Central memory CD4-positive, alpha-beta T cell (primary cell): ENCODE results near the gene BRD2.

Source experiments
- DNase-seq: peaks from one replicate; pipeline ENCODE4 v3.0.0; 2022

The BRD2 gene

DNA sequence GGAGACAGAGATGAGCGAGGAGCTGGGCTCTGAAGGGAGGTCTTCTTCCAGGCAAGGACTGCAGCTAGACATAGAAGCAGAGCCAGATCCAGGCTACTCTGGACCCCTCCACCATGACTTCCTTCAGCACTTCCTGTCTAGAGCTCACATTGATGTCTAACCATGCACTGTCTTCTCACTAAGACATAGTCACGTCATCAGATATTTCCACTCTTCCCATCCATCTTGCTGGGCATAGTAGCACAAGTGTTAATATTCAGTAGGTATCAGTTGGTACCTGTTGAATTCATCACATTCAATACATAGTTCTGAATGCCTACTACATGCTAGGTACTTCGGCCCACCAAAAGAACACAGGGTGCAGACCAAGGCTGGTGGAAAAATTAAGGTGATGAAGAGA, 18.4 kb upstream of the BRD2 start:
- no peak for DNase-seq

- DNase-seq = no peak
Observed at GRCh38 chr6:32950449-32950848, 17.9 kb upstream of the BRD2 start.

- peak; percentile 81 for DNase-seq
Observed at GRCh38 chr6:32952817-32953739, 15.3 kb upstream of the BRD2 start, which contains the start of gene HLA-DMA. Gene HLA-DMA, minus strand, starts transcription at chr6:32953097. Its CDS starts 61 bp downstream, at chr6:32953036.

DNA sequence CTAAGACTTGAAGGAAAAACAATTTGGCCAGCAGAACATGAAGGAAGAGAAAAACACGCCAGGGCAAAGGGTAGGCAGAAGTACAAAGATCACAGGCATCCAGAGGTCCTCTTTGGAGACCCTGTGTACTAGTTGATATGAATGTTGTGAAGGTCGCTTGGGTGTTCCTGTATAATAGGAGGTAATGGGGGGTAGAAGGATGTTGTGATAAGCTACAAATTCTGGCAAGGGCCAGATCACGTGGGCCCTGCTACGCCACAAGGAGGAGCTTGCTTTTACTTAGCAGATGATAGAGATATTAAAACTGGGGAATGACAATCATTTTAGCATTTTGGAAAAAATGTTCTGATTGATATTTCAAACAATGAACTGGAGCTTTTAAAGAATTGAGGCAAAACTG, 14.6 kb upstream of the BRD2 start:
- DNase-seq = no peak

DNA sequence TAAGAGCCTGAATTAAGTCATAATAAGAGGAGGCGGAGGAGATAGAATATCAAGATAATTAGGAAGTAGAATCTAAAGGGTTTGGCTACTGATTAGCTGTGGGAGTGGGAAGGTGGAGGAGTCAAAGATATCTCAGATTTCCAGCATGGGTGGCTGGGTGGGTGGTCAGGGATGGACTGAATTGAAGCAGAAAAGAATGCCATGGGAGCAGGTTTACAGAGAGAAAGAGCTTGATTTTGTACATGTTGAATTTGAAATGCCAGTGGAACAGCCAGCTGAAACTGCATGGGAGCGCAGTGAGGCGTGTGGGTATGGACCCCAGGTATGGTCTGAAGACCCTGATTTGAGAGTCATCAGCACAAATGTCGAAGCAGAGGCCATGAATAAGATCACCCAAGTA, 14.1 kb upstream of the BRD2 start:
- DNase-seq = no peak

- peak; percentile 32 for DNase-seq
Observed at GRCh38 chr6:32954986-32955802, 13.2 kb upstream of the BRD2 start.

DNA sequence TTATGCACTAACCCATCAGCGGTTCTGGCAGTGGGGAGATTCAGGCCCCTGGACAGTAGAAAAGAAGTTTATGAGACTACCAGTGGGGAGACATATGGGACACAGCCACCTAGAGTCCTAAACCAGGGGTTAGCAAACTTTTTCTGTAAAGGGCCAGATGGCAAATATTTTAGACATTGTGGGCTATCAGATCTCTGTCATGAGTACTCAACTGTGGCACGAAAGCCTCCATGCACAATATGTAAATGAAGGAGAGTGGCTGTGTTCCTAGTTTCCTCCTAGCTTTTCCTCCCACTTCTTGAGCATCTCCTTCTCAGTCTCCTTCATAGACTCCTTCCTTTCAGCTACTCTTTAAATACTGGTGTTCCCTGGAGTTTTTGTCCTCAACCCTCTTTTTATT, 12.2 kb upstream of the BRD2 start:
- no peak for DNase-seq

GRCh38 chr6:32960563-32960962, 7.8 kb upstream of the BRD2 start:
- no peak for DNase-seq

DNA sequence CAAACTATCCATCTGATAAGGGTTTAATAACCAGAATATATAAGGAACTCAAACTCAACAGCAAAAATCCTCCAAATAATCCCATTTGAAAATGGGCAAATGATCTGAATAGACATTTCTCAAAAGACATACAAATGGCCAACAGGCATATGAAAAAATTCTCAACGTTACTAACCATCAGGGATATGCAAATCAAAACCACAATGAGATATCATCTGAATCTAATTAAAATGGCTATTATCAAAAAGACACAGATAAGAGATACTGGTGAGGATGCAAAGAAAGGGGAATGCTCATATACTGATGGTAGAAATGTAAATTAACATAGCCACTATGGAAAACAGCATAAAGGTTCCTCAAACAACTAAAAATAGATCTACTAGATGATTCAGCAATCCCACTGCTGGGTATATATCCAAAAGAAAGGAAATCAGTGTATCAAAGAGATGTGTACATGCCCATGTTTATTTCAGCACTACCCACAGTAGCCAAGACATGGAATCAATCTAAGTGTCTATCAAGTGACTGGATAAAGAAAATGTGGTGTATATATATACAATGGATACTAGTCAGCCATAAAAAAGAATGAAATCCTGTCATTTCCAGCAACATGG, 6.1 kb upstream of the BRD2 start:
- no peak for DNase-seq

GRCh38 chr6:32963866-32964265, 4.5 kb upstream of the BRD2 start:
- no peak for DNase-seq

DNA sequence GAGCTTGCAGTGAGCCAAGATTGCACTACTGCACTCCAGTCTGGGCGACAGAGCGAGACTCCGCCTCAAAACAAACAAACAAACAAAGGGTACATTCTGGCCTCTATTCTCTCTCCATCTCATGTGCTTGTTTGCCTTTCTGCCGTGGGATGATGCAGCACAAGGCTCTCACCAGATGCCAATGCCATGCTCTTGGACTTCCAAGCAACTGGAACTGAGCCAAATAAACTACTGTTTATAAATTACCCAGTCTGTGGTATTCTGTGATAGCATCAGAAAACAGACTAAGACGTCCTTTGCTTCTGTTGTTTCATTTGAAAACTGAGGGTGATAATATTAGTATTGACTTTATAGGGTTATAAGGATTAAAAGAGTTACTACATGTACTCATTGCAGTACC, 3.6 kb upstream of the BRD2 start:
- DNase-seq = no peak

- DNase-seq = peak; percentile 32
Observed at GRCh38 chr6:32967151-32968091, 973 bp upstream of the BRD2 start.

GRCh38 chr6:32968867-32969684, 682 bp downstream of the BRD2 start:
- DNase-seq = peak; percentile 55

GRCh38 chr6:32969685-32970412, 1.5 kb downstream of the BRD2 start:
- peak; percentile 64 for DNase-seq

DNA sequence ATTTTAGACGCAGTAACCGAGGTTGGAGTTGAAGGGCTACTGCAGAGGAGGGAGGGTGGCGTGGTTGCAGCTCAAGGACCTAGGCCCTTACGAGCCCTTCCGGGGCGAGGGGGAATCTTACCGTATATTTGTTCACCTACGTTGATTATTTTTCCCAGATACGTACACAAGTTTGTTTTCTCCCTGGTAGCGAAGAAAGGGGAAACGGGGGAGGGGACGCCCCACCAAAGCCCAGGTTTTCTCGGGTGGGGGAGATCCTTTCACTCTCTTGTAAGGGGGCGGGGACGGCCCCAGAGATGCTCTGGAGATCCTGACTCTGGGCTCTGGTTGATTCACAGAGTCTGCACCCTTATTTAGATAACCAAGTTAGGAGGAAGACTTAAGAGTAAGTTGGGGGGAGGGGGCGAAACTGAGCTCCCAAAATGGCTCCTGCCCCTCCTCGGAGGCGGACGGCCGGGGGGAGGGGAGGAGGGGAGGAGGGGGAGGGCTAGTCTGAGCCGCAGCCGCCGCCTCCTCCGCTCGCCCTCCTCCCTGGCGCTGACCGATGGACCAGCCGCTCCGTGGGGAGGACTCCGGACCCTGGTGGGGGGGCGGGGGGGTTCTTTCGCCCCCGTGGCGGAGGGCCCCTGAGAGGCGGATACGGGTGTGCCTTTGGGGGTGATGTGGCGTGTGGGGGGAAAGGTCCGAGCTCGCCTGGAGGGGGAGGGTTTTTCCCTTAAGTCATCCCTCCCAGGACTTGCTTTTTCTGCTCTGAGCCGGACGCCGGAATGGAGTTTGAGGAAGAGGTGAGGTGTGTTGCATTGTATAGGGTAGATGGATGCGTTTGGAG, 2.2 kb downstream of the BRD2 start:
- DNase-seq = peak; percentile 54

DNA sequence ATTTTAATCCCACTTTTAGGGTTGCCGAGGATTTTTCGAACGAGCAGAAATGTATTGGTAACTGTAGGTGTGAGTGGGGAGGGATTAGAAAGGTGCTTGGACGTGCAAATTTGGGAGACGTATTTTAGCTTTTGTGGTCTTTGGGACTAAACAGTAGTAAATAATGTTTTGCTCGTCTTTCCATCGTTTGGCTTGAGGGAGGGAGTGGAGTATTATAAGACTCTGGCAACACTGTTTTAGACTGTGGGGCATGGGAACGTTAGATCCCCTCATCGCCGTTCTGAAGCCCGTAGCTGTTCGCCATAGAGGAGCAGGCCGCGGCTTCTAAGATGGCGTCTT, 2.8 kb downstream of the BRD2 start:
- DNase-seq = no peak

GRCh38 chr6:32971581-32972352, 3.4 kb downstream of the BRD2 start:
- DNase-seq = peak; percentile 100

DNA sequence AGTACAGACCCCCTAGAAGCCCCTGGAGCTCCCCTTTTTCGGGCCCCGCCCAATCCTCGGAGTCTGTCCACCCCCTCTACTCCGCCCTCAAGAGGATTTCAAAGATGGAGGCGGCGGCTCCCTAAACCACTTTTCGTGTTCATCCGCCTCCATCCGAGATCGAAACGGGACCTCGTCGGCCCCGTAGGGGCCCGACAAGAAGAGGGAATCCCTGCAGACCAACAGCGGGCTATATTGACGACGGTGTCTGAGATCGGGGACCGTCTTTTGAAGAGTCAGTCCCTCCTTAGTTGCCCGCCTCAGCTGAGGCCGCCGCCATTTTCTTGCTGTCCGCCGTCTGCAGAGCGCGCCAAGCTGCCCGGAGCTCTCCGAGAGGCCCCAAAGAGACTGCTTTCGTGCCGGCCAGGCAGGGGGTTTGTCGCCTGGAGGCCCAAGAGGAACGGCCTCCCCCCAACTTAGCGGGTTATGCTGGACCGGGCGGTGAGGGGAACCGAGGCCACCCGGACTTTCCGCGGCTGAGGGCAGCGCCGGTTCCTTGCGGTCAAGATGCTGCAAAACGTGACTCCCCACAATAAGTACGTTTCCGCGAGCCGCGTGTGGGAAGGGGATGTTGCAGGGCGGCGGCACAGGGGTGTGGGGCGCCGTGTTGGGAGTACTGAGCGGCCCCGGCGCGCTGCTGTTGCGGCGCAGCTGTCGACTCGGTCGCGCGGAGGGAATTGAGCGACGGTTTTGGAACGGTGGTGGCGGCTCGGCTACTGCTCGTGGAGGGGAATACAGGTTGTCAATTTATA, 4.2 kb downstream of the BRD2 start:
- DNase-seq = peak; percentile 59
